AG04450 (cell line): ENCODE results near the gene MADD. TPM values are rescaled to one million over a fixed set of nuclear protein-coding genes. Genes with fewer than 3 reads are reported as not detected.

ENCODE experiments used
- CTCF ChIA-PET: fragments of 300-600, 350-600 bp; formaldehyde crosslinking; extraction: SDS; loops from one replicate; lab custom pipeline; 2022; ENCODE audit warnings: antibody characterized with exemption, inconsistent platforms; lab: Charles Lee
- POLR2A ChIA-PET: fragments of 350-600 bp; formaldehyde crosslinking; extraction: SDS; loops from one replicate; lab custom pipeline; 2021; ENCODE audit warnings: antibody characterized with exemption, inconsistent platforms; lab: Yijun Ruan, JAX
- DNase-seq: peaks from one replicate; pipeline ENCODE4 v3.0.0-alpha.2; 2011; ENCODE audit warnings: low read depth, low spot score
- H3K27ac ChIP-seq: one replicate; pipeline ENCODE4 v1.5.1; 2012; ENCODE audit warnings: low read depth, low read length, control low read depth
- H3K27me3 ChIP-seq: one replicate; pipeline ENCODE4 v1.6.0; 2012; ENCODE audit warnings: low read length; ENCODE audit not compliant: control insufficient read depth, insufficient read depth
- H3K4me3 ChIP-seq: 2 replicates; pipeline ENCODE4 v1.5.1; 2011; ENCODE audit warnings: mild to moderate bottlenecking, low read depth, low read length, control low read depth
- H3K9me3 ChIP-seq: 2 replicates; pipeline ENCODE4 v1.5.1; 2012; ENCODE audit warnings: low read length; ENCODE audit not compliant: control insufficient read depth, insufficient read depth
- CTCF ChIP-seq: IDR thresholded peaks from 2 replicates; pipeline ENCODE4 v1.5.1; 2011; ENCODE audit warnings: low read depth, low read length, control low read depth, inconsistent platforms
- polyA plus RNA-seq: library from polyadenylated mRNA; depleted of rRNA; stranded (reverse); fragments of >200 nt; gene quantifications from 2 replicates; pipeline ENCODE4 v1.2.3, GENCODE V29; 2011

MADD gene
- polyA plus RNA-seq, 1 experiment, result 10.5 TPM

GRCh38 chr11:47302853-47303252 lies 32.9 kb downstream of the MADD start:
- no peak for DNase-seq
- TF ChIP-seq CTCF, result no peak
- H3K9me3 ChIP-seq, result peaks cover 8% of the 10 kb centered on the region; the same call in 1 of the 2 replicates
- POLR2A ChIA-PET, result no interaction called here
- CTCF ChIA-PET, result no interaction called here
- no peak overlapping the region for H3K27ac ChIP-seq
- no peak overlapping the region for H3K4me3 ChIP-seq
- no peaks in the 10 kb centered on the region for H3K27me3 ChIP-seq

- H3K4me3 ChIP-seq, result no peak overlapping the region
- CTCF ChIA-PET, result interaction anchor here (1.0 to 1.2 kb wide), 2 partner anchors 32 to 49 kb away, joined by 3 to 7 read pairs; no protein-coding TSS in a partner anchor
- peaks cover 8% of the 10 kb centered on the region; the same call in 1 of the 2 replicates for H3K9me3 ChIP-seq
- TF ChIP-seq CTCF, result no peak
- DNase-seq, result no peak
- H3K27ac ChIP-seq, result no peak overlapping the region
- POLR2A ChIA-PET, result no interaction called here
- no peaks in the 10 kb centered on the region for H3K27me3 ChIP-seq
These were observed 36.0 kb downstream of the MADD start for GRCh38 chr11:47305734-47306483.

GRCh38 chr11:47306484-47306844 lies 36.5 kb downstream of the MADD start:
- ChIA-PET POLR2A (no interaction called here), CTCF (interaction anchor here (1.0 to 1.2 kb wide), 2 partner anchors 33 to 48 kb away, joined by 3 to 7 read pairs; no protein-coding TSS in a partner anchor)
- Histone ChIP-seq H3K27ac (no peak overlapping the region), H3K27me3 (no peaks in the 10 kb centered on the region), H3K4me3 (no peak overlapping the region), H3K9me3 (peaks cover 8% of the 10 kb centered on the region; the same call in 1 of the 2 replicates)
- DNase-seq, result no peak
- no peak for TF ChIP-seq CTCF

GRCh38 chr11:47308050-47308823 lies 38.3 kb downstream of the MADD start:
- H3K27me3 ChIP-seq, result no peaks in the 10 kb centered on the region
- H3K9me3 ChIP-seq, result peaks cover 2% of the 10 kb centered on the region; the same call in 1 of the 2 replicates
- no peak overlapping the region for H3K4me3 ChIP-seq
- POLR2A ChIA-PET, result no interaction called here
- CTCF ChIA-PET, result interaction anchor here (1.3 kb wide), 1 partner anchor 47 kb away, joined by 3 read pairs; no protein-coding TSS in a partner anchor
- H3K27ac ChIP-seq, result no peak overlapping the region
- DNase-seq, result no peak
- no peak for TF ChIP-seq CTCF
